ENCODE results near the gene JUND. TPM values are rescaled to one million over a fixed set of nuclear protein-coding genes. Genes with fewer than 3 reads are reported as not detected.

Gene JUND
- total RNA-seq, 2 donors from 2014 or later = 1,212 to 1,401 TPM

- no peaks in the 10 kb centered on the region for H3K9me3 ChIP-seq (ENCODE audit: control insufficient read depth, low read length, poor library complexity, severe bottlenecking)
- peak in 2 of 3 donors; percentile 63 to 66 for DNase-seq
- peaks cover 42% of the 10 kb centered on the region for H3K4me1 Mint-ChIP-seq
- H3K4me3 Mint-ChIP-seq = peak overlapping the region; percentile 88
- no peaks in the 10 kb centered on the region for H3K36me3 Mint-ChIP-seq (ENCODE audit: low read depth)
- no peaks in the 10 kb centered on the region for H3K27me3 Mint-ChIP-seq
- peak overlapping the region; percentile 99 for H3K27ac Mint-ChIP-seq
- peak; percentile 29 for ATAC-seq
These were observed 10.4 kb upstream of the JUND start for GRCh38 chr19:18291590-18292461.

GRCh38 chr19:18291019-18291524 is 9.7 kb upstream of the JUND start:
- Mint-ChIP-seq H3K4me1 (peaks cover 46% of the 10 kb centered on the region), H3K27me3 (no peaks in the 10 kb centered on the region), H3K36me3 (ENCODE audit: low read depth) (no peaks in the 10 kb centered on the region), H3K4me3 (peak overlapping the region; percentile 88), H3K27ac (peak overlapping the region; percentile 99)
- DNase-seq (no peak), ATAC-seq (no peak)
- H3K9me3 ChIP-seq (ENCODE audit: control insufficient read depth, low read length, poor library complexity, severe bottlenecking) = no peaks in the 10 kb centered on the region

- peak; percentile 66 for ATAC-seq
- no peaks in the 10 kb centered on the region for H3K36me3 Mint-ChIP-seq (ENCODE audit: low read depth)
These were observed 9.0 kb upstream of the JUND start for GRCh38 chr19:18290302-18291018.

GRCh38 chr19:18289471-18290301 is 8.3 kb upstream of the JUND start:
- Mint-ChIP-seq H3K36me3 (ENCODE audit: low read depth) (no peaks in the 10 kb centered on the region), H3K27ac (peak overlapping the region; percentile 99), H3K4me1 (peaks cover 51% of the 10 kb centered on the region), H3K4me3 (peak overlapping the region; percentile 88), H3K27me3 (no peaks in the 10 kb centered on the region)
- H3K9me3 ChIP-seq (ENCODE audit: control insufficient read depth, low read length, poor library complexity, severe bottlenecking) = no peaks in the 10 kb centered on the region
- ATAC-seq (no peak), DNase-seq (no peak)

More at GRCh38 chr19:18290302-18291018, 9.0 kb upstream of the JUND start:
- DNase-seq = peak; percentile 62 to 83 (median 68)
- H3K27ac Mint-ChIP-seq = peak overlapping the region; percentile 99
- no peaks in the 10 kb centered on the region for H3K9me3 ChIP-seq (ENCODE audit: control insufficient read depth, low read length, poor library complexity, severe bottlenecking)
- H3K4me1 Mint-ChIP-seq = peaks cover 49% of the 10 kb centered on the region
- no peaks in the 10 kb centered on the region for H3K27me3 Mint-ChIP-seq
- H3K4me3 Mint-ChIP-seq = peak overlapping the region; percentile 88

GRCh38 chr19:18287836-18288772 is 6.7 kb upstream of the JUND start:
- no peak overlapping the region for H3K4me3 Mint-ChIP-seq
- H3K36me3 Mint-ChIP-seq (ENCODE audit: low read depth) = no peaks in the 10 kb centered on the region
- no peaks in the 10 kb centered on the region for H3K27me3 Mint-ChIP-seq
- H3K27ac Mint-ChIP-seq = peak overlapping the region; percentile 51
- no peaks in the 10 kb centered on the region for H3K9me3 ChIP-seq (ENCODE audit: control insufficient read depth, low read length, poor library complexity, severe bottlenecking)
- peaks cover 42% of the 10 kb centered on the region for H3K4me1 Mint-ChIP-seq
- no peak for ATAC-seq
- no peak for DNase-seq

- no peaks in the 10 kb centered on the region for H3K27me3 Mint-ChIP-seq
- H3K9me3 ChIP-seq (ENCODE audit: control insufficient read depth, low read length, poor library complexity, severe bottlenecking) = no peaks in the 10 kb centered on the region
- no peak overlapping the region for H3K4me3 Mint-ChIP-seq
- no peak for ATAC-seq
- no peak for DNase-seq
- peaks cover 44% of the 10 kb centered on the region for H3K4me1 Mint-ChIP-seq
- no peak overlapping the region for H3K27ac Mint-ChIP-seq
- H3K36me3 Mint-ChIP-seq (ENCODE audit: low read depth) = no peaks in the 10 kb centered on the region
These were observed 5.7 kb upstream of the JUND start for GRCh38 chr19:18286973-18287635.

- no peak for DNase-seq
- Mint-ChIP-seq H3K4me1 (peaks cover 33% of the 10 kb centered on the region), H3K36me3 (ENCODE audit: low read depth) (peaks cover under 1% of the 10 kb centered on the region), H3K4me3 (peak overlapping the region; percentile 43), H3K27ac (peak overlapping the region; percentile 72), H3K27me3 (no peaks in the 10 kb centered on the region)
- ATAC-seq = no peak
- no peaks in the 10 kb centered on the region for H3K9me3 ChIP-seq (ENCODE audit: control insufficient read depth, low read length, poor library complexity, severe bottlenecking)
These were observed 3.4 kb upstream of the JUND start for GRCh38 chr19:18284712-18285360.

- Mint-ChIP-seq H3K27me3 (no peaks in the 10 kb centered on the region), H3K4me1 (peaks cover 38% of the 10 kb centered on the region), H3K4me3 (no peak overlapping the region), H3K36me3 (ENCODE audit: low read depth) (peaks cover 6% of the 10 kb centered on the region), H3K27ac (peak overlapping the region; percentile 99)
- H3K9me3 ChIP-seq (ENCODE audit: control insufficient read depth, low read length, poor library complexity, severe bottlenecking) = no peaks in the 10 kb centered on the region
- ATAC-seq (no peak), DNase-seq (no peak)
These were observed 1.9 kb upstream of the JUND start for GRCh38 chr19:18283338-18283737.

GRCh38 chr19:18282788-18283141 is 1.3 kb upstream of the JUND start:
- H3K27me3 Mint-ChIP-seq = no peaks in the 10 kb centered on the region
- H3K27ac Mint-ChIP-seq = peak overlapping the region; percentile 99
- H3K4me1 Mint-ChIP-seq = peaks cover 43% of the 10 kb centered on the region
- no peaks in the 10 kb centered on the region for H3K9me3 ChIP-seq (ENCODE audit: control insufficient read depth, low read length, poor library complexity, severe bottlenecking)
- peaks cover 6% of the 10 kb centered on the region for H3K36me3 Mint-ChIP-seq (ENCODE audit: low read depth)
- H3K4me3 Mint-ChIP-seq = peak overlapping the region; percentile 91
- no peak for DNase-seq
- ATAC-seq = no peak

- no peaks in the 10 kb centered on the region for H3K27me3 Mint-ChIP-seq
- no peak for ATAC-seq
- no peaks in the 10 kb centered on the region for H3K9me3 ChIP-seq (ENCODE audit: control insufficient read depth, low read length, poor library complexity, severe bottlenecking)
- peak overlapping the region; percentile 91 for H3K4me3 Mint-ChIP-seq
- no peak for DNase-seq
- peaks cover 43% of the 10 kb centered on the region for H3K4me1 Mint-ChIP-seq
- H3K36me3 Mint-ChIP-seq (ENCODE audit: low read depth) = peaks cover 6% of the 10 kb centered on the region
- H3K27ac Mint-ChIP-seq = peak overlapping the region; percentile 99
These were observed 782 bp upstream of the JUND start for GRCh38 chr19:18282021-18282787.
